G401.6 (cell line): Measurements from ENCODE around the gene CD200R1L.

Experiments
- FAIRE-seq: peaks from 2 replicates; lab custom pipeline; 2012; peaks lifted over from hg19 to GRCh38; lab: Jason Lieb, UNC

Gene CD200R1L

GRCh38 chr3:112818289-112818688 lies 28.4 kb downstream of the CD200R1L start:
- no peak for FAIRE-seq

- no peak for FAIRE-seq
Observed at GRCh38 chr3:112817797-112818196, 28.9 kb downstream of the CD200R1L start.

GRCh38 chr3:112817271-112817670 lies 29.4 kb downstream of the CD200R1L start:
- FAIRE-seq: no peak

- no peak for FAIRE-seq
Observed at GRCh38 chr3:112815981-112816380, 30.7 kb downstream of the CD200R1L start.

GRCh38 chr3:112814266-112814665 lies 32.4 kb downstream of the CD200R1L start:
- no peak for FAIRE-seq

GRCh38 chr3:112813723-112814171 lies 32.9 kb downstream of the CD200R1L start:
- FAIRE-seq: no peak

GRCh38 chr3:112813016-112813415 lies 33.6 kb downstream of the CD200R1L start:
- FAIRE-seq: no peak

GRCh38 chr3:112811917-112812660 lies 34.6 kb downstream of the CD200R1L start:
- no peak for FAIRE-seq

- no peak for FAIRE-seq
Observed at GRCh38 chr3:112811131-112811884, 35.4 kb downstream of the CD200R1L start.

- FAIRE-seq: no peak
Observed at GRCh38 chr3:112810561-112810960, 36.1 kb downstream of the CD200R1L start.

- no peak for FAIRE-seq
Observed at GRCh38 chr3:112808136-112808535, 38.5 kb downstream of the CD200R1L start.

- no peak for FAIRE-seq
Observed at GRCh38 chr3:112807685-112808084, 39.0 kb downstream of the CD200R1L start.

- FAIRE-seq: no peak
Observed at GRCh38 chr3:112806903-112807302, 39.8 kb downstream of the CD200R1L start.

- no peak for FAIRE-seq
Observed at GRCh38 chr3:112805126-112805525, 41.5 kb downstream of the CD200R1L start.

GRCh38 chr3:112804021-112804420 lies 42.6 kb downstream of the CD200R1L start:
- no peak for FAIRE-seq

- FAIRE-seq: no peak
Observed at GRCh38 chr3:112803467-112803866, 43.2 kb downstream of the CD200R1L start.

- FAIRE-seq: no peak
Observed at GRCh38 chr3:112802338-112802737, 44.3 kb downstream of the CD200R1L start.

GRCh38 chr3:112799946-112800345 lies 46.7 kb downstream of the CD200R1L start:
- FAIRE-seq: no peak

GRCh38 chr3:112794622-112795172 lies 52.0 kb downstream of the CD200R1L start:
- FAIRE-seq: no peak

- no peak for FAIRE-seq
Observed at GRCh38 chr3:112793326-112794081, 53.2 kb downstream of the CD200R1L start.

GRCh38 chr3:112791736-112792135 lies 54.9 kb downstream of the CD200R1L start:
- no peak for FAIRE-seq

- FAIRE-seq: no peak
Observed at GRCh38 chr3:112789787-112790186, 56.9 kb downstream of the CD200R1L start.
